Esophagus muscularis mucosa (tissue), 4 donors: ENCODE measurements around the gene CEP95. TPM values are rescaled to one million over a fixed set of nuclear protein-coding genes. Genes with fewer than 3 reads are reported as not detected.

Experiments used
- DNase-seq: peaks from one replicate; pipeline ENCODE4 v3.0.0-alpha.2; 2017; ENCODE audit errors: extremely low spot score
- H3K27ac ChIP-seq, 4 donors: fragments of 200-600 bp; sonication (generic); replicated peaks in 1 of 4; 1 replicate in 3 of 4; 2 replicates in 1 of 4; pipeline ENCODE4 v1.5.1; 2016 to 2019; ENCODE audit warnings: mild to moderate bottlenecking in 1 of 4
- H3K27me3 ChIP-seq, 4 donors: fragments of 200-600 bp; sonication (generic); one replicate each; pipeline versions ENCODE4 v1.5.1 to v1.6.0; 2016 to 2019
- H3K36me3 ChIP-seq, 4 donors: fragments of 200-600 bp; sonication (generic); one replicate each; pipeline ENCODE4 v1.5.1; 2016 to 2019
- H3K4me1 ChIP-seq, 4 donors: fragments of 200-600 bp; sonication (generic); one replicate each; pipeline ENCODE4 v1.5.1; 2016 to 2019
- H3K4me3 ChIP-seq, 4 donors: fragments of 200-600 bp; sonication (generic); 1 replicate in 2 of 4; 2 replicates in 2 of 4; pipeline ENCODE4 v1.5.1; 2016 to 2019; ENCODE audit warnings: mild to moderate bottlenecking in 4 of 4, moderate library complexity in 1 of 4
- H3K9me3 ChIP-seq, 4 donors: fragments of 200-600 bp; sonication (generic); 1 replicate in 3 of 4; 2 replicates in 1 of 4; pipeline ENCODE4 v1.5.1; 2016 to 2019
- CTCF ChIP-seq, 3 experiments: fragments of 200-600 bp in 2 of 3; fragments of 450-650 bp in 1 of 3; sonication (generic) in 2 of 3; IDR thresholded peaks; one replicate each; pipeline ENCODE4 v1.5.1; 2017 to 2019; ENCODE audit warnings: antibody characterized with exemption in 3 of 3, mild to moderate bottlenecking in 2 of 3, moderate library complexity in 1 of 3
- EP300 ChIP-seq: sonication (generic); formaldehyde crosslinking; IDR thresholded peaks from one replicate; pipeline ENCODE4 v1.6.1; 2017; ENCODE audit warnings: antibody characterized with exemption
- POLR2A ChIP-seq: fragments of 450-650 bp; IDR thresholded peaks from one replicate; pipeline ENCODE4 v1.6.1; 2017; ENCODE audit warnings: antibody characterized with exemption, moderate library complexity, mild to moderate bottlenecking, low read depth
- POLR2AphosphoS5 ChIP-seq, 2 donors: sonication (generic); formaldehyde crosslinking; IDR thresholded peaks; one replicate each; pipeline ENCODE4 v1.6.1; 2017; ENCODE audit warnings: antibody characterized with exemption in 2 of 2
- WGBS: methylation state at CpG from one replicate; pipeline ENCODE4 v1.1.5; 2018; 5-methylcytosine and 5-hydroxymethylcytosine counted together
- intact Hi-C: fragments of 100-400 bp; cut with DNase I; formaldehyde crosslinking; loops from one replicate; pipeline ENCODE4 v1.15.1; 2023
- total RNA-seq, 4 donors: library from RNA; depleted of rRNA; stranded (reverse); fragments of >200 nt; gene quantifications; one replicate each; pipeline versions ENCODE4 v1.1.0 to v1.2.1, GENCODE V29; 2016

CEP95 gene
- total RNA-seq, 4 donors from 2014 or later: 24.6 to 39.5 (median 34.8) TPM

- WGBS: 84% methylated on average over 2 of the region's 2 CpGs
- intact Hi-C loops: no loop called here
- peak overlapping the region in 1 of 4 donors; percentile 99 for H3K27ac ChIP-seq
- no peaks in the 10 kb centered on the region for H3K9me3 ChIP-seq
- TF ChIP-seq POLR2A (no peak), CTCF (IDR thresholded peaks at IDR 0.05) (no peak), POLR2AphosphoS5 (IDR thresholded peaks at IDR 0.05) (no peak), EP300 (no peak)
- peaks cover 32 to 46% (median 38%) of the 10 kb centered on the region in 4 donors for H3K4me1 ChIP-seq
- DNase-seq: no peak
- no peaks in the 10 kb centered on the region for H3K27me3 ChIP-seq
- H3K4me3 ChIP-seq: peak overlapping the region in 1 of 4 donors; percentile 89
- peaks cover 27 to 60% (median 52%) of the 10 kb centered on the region in 4 donors for H3K36me3 ChIP-seq
These were observed 1.9 kb downstream of the CEP95 start for GRCh38 chr17:64508683-64509082.

GRCh38 chr17:64509179-64509578, 2.4 kb downstream of the CEP95 start:
- Histone ChIP-seq H3K4me3 (no peak overlapping the region), H3K27ac (no peak overlapping the region), H3K4me1 (peaks cover 27 to 41% (median 33%) of the 10 kb centered on the region in 4 donors), H3K27me3 (no peaks in the 10 kb centered on the region), H3K36me3 (peaks cover 22 to 60% (median 50%) of the 10 kb centered on the region in 4 donors), H3K9me3 (no peaks in the 10 kb centered on the region)
- intact Hi-C loops: no loop called here
- WGBS: 87% methylated on average over 6 of the region's 6 CpGs
- no peak for DNase-seq
- TF ChIP-seq CTCF (IDR thresholded peaks at IDR 0.05) (no peak), POLR2A (no peak), EP300 (no peak), POLR2AphosphoS5 (IDR thresholded peaks at IDR 0.05) (no peak)

GRCh38 chr17:64515419-64515818, 8.6 kb downstream of the CEP95 start:
- Histone ChIP-seq H3K9me3 (no peaks in the 10 kb centered on the region), H3K36me3 (peaks cover 46 to 100% (median 92%) of the 10 kb centered on the region in 4 donors), H3K4me3 (no peak overlapping the region), H3K27me3 (no peaks in the 10 kb centered on the region), H3K4me1 (peaks cover 0 to 14% (median 3%) of the 10 kb centered on the region in 4 donors), H3K27ac (no peak overlapping the region)
- 82% methylated on average over 2 of the region's 2 CpGs for WGBS
- TF ChIP-seq EP300 (no peak), POLR2AphosphoS5 (IDR thresholded peaks at IDR 0.05) (no peak), CTCF (IDR thresholded peaks at IDR 0.05) (no peak), POLR2A (no peak)
- intact Hi-C loops: no loop called here
- no peak for DNase-seq

GRCh38 chr17:64515829-64516228, 9.1 kb downstream of the CEP95 start:
- 80% methylated on average over 1 of the region's 1 CpG for WGBS
- intact Hi-C loops: no loop called here
- Histone ChIP-seq H3K36me3 (peaks cover 42 to 100% (median 92%) of the 10 kb centered on the region in 4 donors), H3K27ac (no peak overlapping the region), H3K27me3 (no peaks in the 10 kb centered on the region), H3K4me1 (peaks cover 0 to 9% (median 3%) of the 10 kb centered on the region in 4 donors), H3K4me3 (no peak overlapping the region), H3K9me3 (no peaks in the 10 kb centered on the region)
- TF ChIP-seq POLR2A (no peak), POLR2AphosphoS5 (IDR thresholded peaks at IDR 0.05) (no peak), CTCF (IDR thresholded peaks at IDR 0.05) (no peak), EP300 (no peak)
- DNase-seq: no peak

- TF ChIP-seq CTCF (IDR thresholded peaks at IDR 0.05) (no peak), POLR2A (no peak), POLR2AphosphoS5 (IDR thresholded peaks at IDR 0.05) (no peak), EP300 (no peak)
- DNase-seq: no peak
- H3K27me3 ChIP-seq: no peaks in the 10 kb centered on the region
- WGBS: 89% methylated on average over 6 of the region's 6 CpGs
- no peak overlapping the region for H3K27ac ChIP-seq
- H3K4me1 ChIP-seq: peaks cover 0 to 9% (median 0%) of the 10 kb centered on the region in 4 donors
- no peak overlapping the region for H3K4me3 ChIP-seq
- H3K36me3 ChIP-seq: peaks cover 39 to 100% (median 96%) of the 10 kb centered on the region in 4 donors
- intact Hi-C loops: no loop called here
- H3K9me3 ChIP-seq: no peaks in the 10 kb centered on the region
These were observed 12.8 kb downstream of the CEP95 start for GRCh38 chr17:64519601-64520000.
